ENCODE data around the gene SHMT1. TPM values are rescaled to one million over a fixed set of nuclear protein-coding genes. Genes with fewer than 3 reads are reported as not detected.
A peak's percentile ranks its signal among the peaks of the same experiment; 100 is the strongest.

Gene SHMT1
- polyA plus RNA-seq, 3 donors = 4.2 to 17.9 (median 16.6) TPM

GRCh38 chr17:18291718-18292540 is 71.4 kb downstream of the SHMT1 start:
- peak overlapping the region in 6 of 7 donors; percentile 37 to 88 (median 60) for H3K27ac Mint-ChIP-seq
- no peaks in the 10 kb centered on the region for H3K9me3 Mint-ChIP-seq
- peaks cover 12% of the 10 kb centered on the region for H3K4me1 Mint-ChIP-seq
- Histone ChIP-seq H3K36me3 (replicated peaks in 1 of 2; ENCODE audit: control insufficient read depth in 1 of 2, insufficient read depth in 2 of 2, low read length in 2 of 2) (peaks cover 64 to 83% of the 10 kb centered on the region in 2 donors), H3K4me2 (replicated peaks; ENCODE audit: extremely low read depth, low read length, poor library complexity, severe bottlenecking) (no peak overlapping the region), H3K9ac (ENCODE audit: insufficient read depth, low read length, poor library complexity, severe bottlenecking) (no peak overlapping the region), H3K79me2 (ENCODE audit: insufficient read depth, low read length) (peaks cover 20% of the 10 kb centered on the region), H3K9me3 (replicated peaks in 1 of 2; ENCODE audit: control insufficient read depth in 1 of 2, insufficient read depth in 1 of 2, low read length in 2 of 2) (no peaks in the 10 kb centered on the region), H3K4me1 (ENCODE audit: control insufficient read depth in 1 of 2, insufficient read depth in 2 of 2, low read length in 2 of 2) (peaks cover 9 to 13% of the 10 kb centered on the region in 2 donors), H4K20me1 (ENCODE audit: insufficient read depth, low read length) (no peaks in the 10 kb centered on the region), H3K4me3 (replicated peaks in 1 of 3; ENCODE audit: low read depth in 2 of 3, low read length in 3 of 3) (no peak overlapping the region), H2AFZ (ENCODE audit: insufficient read depth, low read depth, low read length, poor library complexity, severe bottlenecking) (no peak overlapping the region), H3K27ac (ENCODE audit: low read depth in 1 of 2, low read length in 2 of 2) (peak overlapping the region in 1 of 2 donors; percentile 37), H3K27me3 (ENCODE audit: control insufficient read depth in 2 of 2, insufficient read depth in 2 of 2, low read length in 2 of 2) (no peaks in the 10 kb centered on the region)
- H3K36me3 Mint-ChIP-seq = peaks cover 69 to 88% of the 10 kb centered on the region in 2 donors
- H3K4me3 Mint-ChIP-seq = no peak overlapping the region
- TF ChIP-seq CTCF (IDR thresholded peaks at IDR 0.05) = no peak
- DNase-seq = no peak
- intact Hi-C loops (cut with micrococcal nuclease) = no loop called here
- H3K27me3 Mint-ChIP-seq (ENCODE audit: low read depth in 3 of 3) = no peaks in the 10 kb centered on the region
- 81% methylated on average over 2 of the region's 15 CpGs for WGBS (ENCODE audit: insufficient coverage)

- peaks cover 86 to 97% of the 10 kb centered on the region in 2 donors for H3K36me3 ChIP-seq (replicated peaks in 1 of 2; ENCODE audit: control insufficient read depth in 1 of 2, insufficient read depth in 2 of 2, low read length in 2 of 2)
- intact Hi-C loops (cut with micrococcal nuclease) = no loop called here
- no peak overlapping the region for H3K4me2 ChIP-seq (replicated peaks; ENCODE audit: extremely low read depth, low read length, poor library complexity, severe bottlenecking)
- Mint-ChIP-seq H3K27me3 (ENCODE audit: low read depth in 3 of 3) (no peaks in the 10 kb centered on the region), H3K27ac (peak overlapping the region in 1 of 7 donors; percentile 33), H3K36me3 (peaks cover 83 to 96% of the 10 kb centered on the region in 2 donors), H3K9me3 (no peaks in the 10 kb centered on the region), H3K4me3 (no peak overlapping the region), H3K4me1 (no peaks in the 10 kb centered on the region)
- no peak overlapping the region for H3K9ac ChIP-seq (ENCODE audit: insufficient read depth, low read length, poor library complexity, severe bottlenecking)
- no peak for DNase-seq
- 98% methylated on average over 10 of the region's 11 CpGs for WGBS (ENCODE audit: insufficient coverage)
- H3K9me3 ChIP-seq (replicated peaks in 1 of 2; ENCODE audit: control insufficient read depth in 1 of 2, insufficient read depth in 1 of 2, low read length in 2 of 2) = no peaks in the 10 kb centered on the region
- H2AFZ ChIP-seq (ENCODE audit: insufficient read depth, low read depth, low read length, poor library complexity, severe bottlenecking) = no peak overlapping the region
- no peak overlapping the region for H3K4me3 ChIP-seq (replicated peaks in 1 of 3; ENCODE audit: low read depth in 2 of 3, low read length in 3 of 3)
- H3K27me3 ChIP-seq (ENCODE audit: control insufficient read depth in 2 of 2, insufficient read depth in 2 of 2, low read length in 2 of 2) = no peaks in the 10 kb centered on the region
- no peak for TF ChIP-seq CTCF (IDR thresholded peaks at IDR 0.05)
- H4K20me1 ChIP-seq (ENCODE audit: insufficient read depth, low read length) = peaks cover 7% of the 10 kb centered on the region
- no peaks in the 10 kb centered on the region for H3K4me1 ChIP-seq (ENCODE audit: control insufficient read depth in 1 of 2, insufficient read depth in 2 of 2, low read length in 2 of 2)
- H3K79me2 ChIP-seq (ENCODE audit: insufficient read depth, low read length) = no peaks in the 10 kb centered on the region
- no peak overlapping the region for H3K27ac ChIP-seq (ENCODE audit: low read depth in 1 of 2, low read length in 2 of 2)
These were observed 78.1 kb downstream of the SHMT1 start for GRCh38 chr17:18285296-18285695.

Measured in CD14-positive monocyte (primary cell).